Stomach (tissue), 4 donors: Measurements from ENCODE around the gene RILP.

ENCODE experiments used
- CTCF ChIP-seq, 7 experiments: fragments of 450-650 bp in 4 of 7; fragments of 200-600 bp in 3 of 7; sonication (generic) in 3 of 7; IDR thresholded peaks; one replicate each; pipeline ENCODE4 v1.5.1; 2016 to 2019; ENCODE audit warnings: antibody characterized with exemption in 7 of 7, control low read depth in 2 of 7, mild to moderate bottlenecking in 1 of 7
- EP300 ChIP-seq: sonication (generic); formaldehyde crosslinking; IDR thresholded peaks from one replicate; pipeline ENCODE4 v1.6.1; 2017; ENCODE audit warnings: antibody characterized with exemption
- POLR2A ChIP-seq, 4 donors: fragments of 450-650 bp; IDR thresholded peaks; one replicate each; pipeline ENCODE4 v1.6.1; 2016; ENCODE audit warnings: antibody characterized with exemption in 4 of 4, control low read depth in 2 of 4, mild to moderate bottlenecking in 1 of 4, moderate library complexity in 1 of 4
- POLR2AphosphoS5 ChIP-seq, 3 donors: sonication (generic); formaldehyde crosslinking; IDR thresholded peaks; one replicate each; pipeline ENCODE4 v1.6.1; 2016; ENCODE audit warnings: antibody characterized with exemption in 3 of 3

GRCh38 chr17:1625053-1625452 is 24.6 kb downstream of the RILP start:
- no peak for TF ChIP-seq POLR2A (IDR thresholded peaks at IDR 0.05)
- no peak for TF ChIP-seq CTCF (IDR thresholded peaks at IDR 0.05)
- TF ChIP-seq EP300 = no peak
- no peak for TF ChIP-seq POLR2AphosphoS5 (IDR thresholded peaks at IDR 0.05)
